AG10803 (cell line): ENCODE results near the gene DUSP5.
"Not testable (repeated sequence)": the region's sequence is repeated elsewhere in the genome, so short reads cannot be mapped to it uniquely, and the experiment has no call there.

ENCODE experiments used
- DNase-seq: peaks from one replicate; pipeline ENCODE4 v3.0.0; 2010; ENCODE audit warnings: low read depth
- H3K4me3 ChIP-seq: 2 replicates; pipeline ENCODE4 v1.5.1; 2011; ENCODE audit warnings: mild to moderate bottlenecking, low read length, control low read depth
- CTCF ChIP-seq: conservative IDR thresholded peaks from 2 replicates; pipeline ENCODE4 v1.5.1; 2011; ENCODE audit warnings: mild to moderate bottlenecking, low read length, control low read depth, inconsistent platforms

DUSP5 gene

GRCh38 chr10:110529596-110530011 is 31.9 kb downstream of the DUSP5 start:
- no peak for DNase-seq
- no peak overlapping the region for H3K4me3 ChIP-seq
- TF ChIP-seq CTCF = no peak

GRCh38 chr10:110530131-110530831 is 32.6 kb downstream of the DUSP5 start:
- peak overlapping the region; percentile 26 for H3K4me3 ChIP-seq
- no peak for TF ChIP-seq CTCF
- peak; percentile 70 for DNase-seq

DNA sequence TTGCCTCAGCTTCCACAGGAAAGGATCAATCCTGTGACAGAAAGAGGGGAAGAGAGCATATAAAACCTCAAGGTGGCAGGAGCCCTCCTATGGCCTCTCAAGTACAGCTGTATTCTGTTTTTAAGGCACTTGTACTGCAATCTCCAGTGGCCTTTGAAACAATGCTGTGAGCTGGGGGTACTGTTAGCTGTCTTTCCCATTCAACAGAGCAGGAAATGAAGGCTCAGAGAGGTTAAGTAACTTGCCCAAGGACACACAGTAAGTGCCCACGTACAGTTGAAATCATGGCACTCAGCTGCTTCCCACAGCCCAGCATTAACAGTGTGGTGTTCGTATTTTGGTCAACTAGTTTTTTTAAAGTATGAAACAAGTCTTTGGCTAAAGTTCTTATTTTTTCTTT is 34.0 kb downstream of the DUSP5 start:
- no peak overlapping the region for H3K4me3 ChIP-seq
- TF ChIP-seq CTCF = no peak

GRCh38 chr10:110532628-110533027 is 34.9 kb downstream of the DUSP5 start:
- DNase-seq, H3K4me3 ChIP-seq: not testable (repeated sequence)

More for the DNA sequence above, 34.0 kb downstream of the DUSP5 start:
- DNase-seq = no peak

DNA sequence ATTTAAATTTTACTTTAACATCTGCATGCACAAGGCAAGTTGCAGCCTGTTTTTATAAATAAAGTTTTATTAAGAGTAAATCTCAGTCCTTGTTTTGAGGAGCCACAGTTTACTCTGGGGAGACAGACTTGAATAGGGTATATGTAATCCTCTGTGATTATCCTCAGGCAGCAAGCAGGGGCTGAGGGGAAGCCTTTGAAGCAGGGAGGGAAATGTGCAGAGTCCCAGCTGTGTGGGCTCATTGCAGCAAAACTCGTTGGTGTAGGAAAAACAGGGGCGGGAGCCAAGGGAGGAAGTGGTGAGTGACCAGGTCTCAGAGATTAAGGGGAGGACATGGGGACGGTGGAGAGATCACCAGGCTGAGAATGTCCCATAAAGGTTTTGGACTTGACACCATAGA is 35.4 kb downstream of the DUSP5 start:
- TF ChIP-seq CTCF = no peak
- no peak for DNase-seq
- H3K4me3 ChIP-seq = no peak overlapping the region

DNA sequence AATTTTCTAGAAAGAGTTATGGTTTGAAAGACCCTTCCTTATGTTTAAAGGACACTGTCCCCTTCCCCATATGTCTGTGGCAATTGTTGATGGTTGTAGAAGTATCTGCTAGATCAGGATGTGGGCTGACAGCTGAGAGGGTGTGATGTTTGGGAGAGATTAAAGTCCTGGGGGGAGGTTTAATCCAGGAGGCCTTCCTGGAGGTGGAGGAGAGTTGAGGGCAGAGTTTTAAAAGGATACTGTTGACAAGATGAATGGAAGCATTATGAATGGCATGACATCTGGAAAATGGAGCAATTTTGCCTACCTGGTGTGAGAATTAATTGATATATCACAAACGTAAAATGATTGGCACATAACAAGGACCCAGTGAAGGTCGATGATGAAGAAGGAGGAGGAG is 36.9 kb downstream of the DUSP5 start:
- DNase-seq = no peak
- no peak for TF ChIP-seq CTCF
- H3K4me3 ChIP-seq = no peak overlapping the region

GRCh38 chr10:110535958-110536891 is 38.5 kb downstream of the DUSP5 start:
- DNase-seq = peak; percentile 66
- peak; percentile 46 for TF ChIP-seq CTCF
- H3K4me3 ChIP-seq = no peak overlapping the region
